ENCODE results near the gene FRYL.

Gene FRYL

DNA sequence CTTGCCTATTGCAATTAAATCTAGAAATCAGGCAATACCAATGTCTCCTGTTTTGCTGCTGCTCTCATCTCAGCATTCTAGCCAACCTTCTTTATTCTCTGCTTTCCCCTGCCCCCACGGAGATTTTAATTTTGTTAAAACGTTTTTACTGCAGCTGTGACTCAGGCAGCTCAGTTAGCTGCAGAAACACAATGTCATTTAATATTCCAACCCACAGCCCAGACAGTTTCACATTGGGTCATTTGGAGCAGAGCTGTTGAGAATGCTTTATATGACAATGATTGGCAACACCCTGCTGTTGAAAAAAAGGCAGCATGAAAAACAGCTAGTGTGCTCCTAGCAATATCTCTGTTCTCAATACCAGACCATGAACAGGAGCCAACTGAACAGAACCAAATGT is 309.5 kb downstream of the FRYL start:
- TF ChIP-seq FOXP2 (optimal IDR thresholded peaks at IDR 0.05; ENCODE audit: borderline replicate concordance, extremely low read depth, extremely low read length, insufficient read depth), result no peak
- no peak for TF ChIP-seq TAF1 (IDR thresholded peaks at IDR 0.05; ENCODE audit: borderline replicate concordance, insufficient read depth, low read length)
- no peak for TF ChIP-seq SIN3A (IDR thresholded peaks at IDR 0.05; ENCODE audit: borderline replicate concordance, insufficient read depth, low read length)
- TF ChIP-seq POLR2AphosphoS5 (IDR thresholded peaks at IDR 0.05; ENCODE audit: low read depth, low read length), result no peak
- no peak for TF ChIP-seq REST (IDR thresholded peaks at IDR 0.05; ENCODE audit: insufficient read depth in 1 of 2, low read depth in 2 of 2, low read length in 2 of 2)

DNA sequence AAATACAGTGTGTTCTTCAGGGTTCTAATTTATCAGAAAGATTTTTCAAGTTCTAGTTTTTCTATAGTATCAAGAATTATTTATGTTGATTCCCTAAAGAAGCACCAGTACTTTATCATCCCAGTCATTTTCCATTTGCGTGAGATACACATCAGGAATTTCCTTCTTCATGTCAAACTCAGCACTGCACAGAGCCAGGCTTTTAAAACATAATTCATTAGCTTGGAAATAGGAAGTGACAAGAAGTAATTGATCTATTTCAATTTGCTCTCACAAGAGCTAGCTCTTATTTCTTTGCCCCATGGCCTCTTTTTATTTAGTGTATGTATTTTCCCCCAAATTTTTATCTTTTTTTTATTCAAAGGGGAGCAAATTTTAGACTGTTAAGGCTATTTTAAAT is 309.9 kb downstream of the FRYL start:
- TF ChIP-seq SIN3A (IDR thresholded peaks at IDR 0.05; ENCODE audit: borderline replicate concordance, insufficient read depth, low read length) (no peak), FOXP2 (optimal IDR thresholded peaks at IDR 0.05; ENCODE audit: borderline replicate concordance, extremely low read depth, extremely low read length, insufficient read depth) (no peak), REST (IDR thresholded peaks at IDR 0.05; ENCODE audit: insufficient read depth in 1 of 2, low read depth in 2 of 2, low read length in 2 of 2) (no peak), POLR2AphosphoS5 (IDR thresholded peaks at IDR 0.05; ENCODE audit: low read depth, low read length) (no peak), TAF1 (IDR thresholded peaks at IDR 0.05; ENCODE audit: borderline replicate concordance, insufficient read depth, low read length) (no peak)

DNA sequence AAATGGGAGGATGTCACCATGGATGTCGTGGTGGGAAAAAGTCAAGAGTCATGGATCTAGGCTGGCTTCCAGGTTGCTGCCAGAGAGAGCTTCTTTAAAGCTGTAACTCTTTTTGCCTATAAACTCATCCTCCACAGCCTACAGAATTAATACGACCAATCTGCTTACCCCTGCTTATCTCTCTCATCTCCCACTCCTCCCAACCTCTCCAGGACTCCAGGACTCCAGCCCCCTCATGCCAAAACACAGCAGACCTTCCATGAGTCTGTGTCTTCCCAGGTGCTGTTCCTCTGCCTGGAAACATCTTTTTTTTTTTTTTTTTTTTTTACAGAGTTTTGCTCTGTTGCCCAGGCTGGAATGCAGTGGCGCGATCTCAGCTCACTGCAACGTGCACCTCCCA is 312.2 kb downstream of the FRYL start:
- TF ChIP-seq FOXP2 (optimal IDR thresholded peaks at IDR 0.05; ENCODE audit: borderline replicate concordance, extremely low read depth, extremely low read length, insufficient read depth), result no peak
- TF ChIP-seq POLR2AphosphoS5 (IDR thresholded peaks at IDR 0.05; ENCODE audit: low read depth, low read length), result no peak
- TF ChIP-seq REST (IDR thresholded peaks at IDR 0.05; ENCODE audit: insufficient read depth in 1 of 2, low read depth in 2 of 2, low read length in 2 of 2), result no peak
- TF ChIP-seq TAF1 (IDR thresholded peaks at IDR 0.05; ENCODE audit: borderline replicate concordance, insufficient read depth, low read length), result no peak
- TF ChIP-seq SIN3A (IDR thresholded peaks at IDR 0.05; ENCODE audit: borderline replicate concordance, insufficient read depth, low read length), result no peak

- no peak for TF ChIP-seq TAF1 (IDR thresholded peaks at IDR 0.05; ENCODE audit: borderline replicate concordance, insufficient read depth, low read length)
- TF ChIP-seq POLR2AphosphoS5 (IDR thresholded peaks at IDR 0.05; ENCODE audit: low read depth, low read length), result no peak
- TF ChIP-seq FOXP2 (optimal IDR thresholded peaks at IDR 0.05; ENCODE audit: borderline replicate concordance, extremely low read depth, extremely low read length, insufficient read depth), result no peak
- no peak for TF ChIP-seq REST (IDR thresholded peaks at IDR 0.05; ENCODE audit: insufficient read depth in 1 of 2, low read depth in 2 of 2, low read length in 2 of 2)
- TF ChIP-seq SIN3A (IDR thresholded peaks at IDR 0.05; ENCODE audit: borderline replicate concordance, insufficient read depth, low read length), result no peak
Measured at GRCh38 chr4:48467442-48467841, 312.6 kb downstream of the FRYL start.

DNA sequence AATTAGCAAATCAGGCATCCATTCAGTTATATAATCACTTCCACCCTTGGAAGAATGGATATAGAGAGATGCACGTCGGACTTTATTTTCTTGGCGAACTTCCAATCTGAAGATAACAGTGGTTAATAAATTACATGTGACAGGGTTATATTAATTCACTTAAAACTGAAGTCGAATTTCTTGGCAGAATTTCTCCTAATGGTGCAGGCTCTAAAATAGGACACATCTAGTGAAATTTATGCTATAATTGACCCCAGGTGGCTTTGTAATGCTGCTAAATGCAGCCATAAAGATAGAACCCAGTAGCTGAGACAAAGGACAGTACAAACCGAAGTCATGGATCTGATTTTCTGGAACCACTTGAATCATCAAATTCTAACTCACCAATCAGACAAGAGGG is 317.7 kb downstream of the FRYL start:
- TF ChIP-seq REST (IDR thresholded peaks at IDR 0.05; ENCODE audit: insufficient read depth in 1 of 2, low read depth in 2 of 2, low read length in 2 of 2) (no peak), POLR2AphosphoS5 (IDR thresholded peaks at IDR 0.05; ENCODE audit: low read depth, low read length) (no peak), FOXP2 (optimal IDR thresholded peaks at IDR 0.05; ENCODE audit: borderline replicate concordance, extremely low read depth, extremely low read length, insufficient read depth) (no peak)
